ENCODE measurements around the gene E2F3.

The E2F3 gene

GRCh38 chr6:20402342-20403069 lies 827 bp downstream of the E2F3 start:
- DNase-seq, result peak; percentile 85

- DNase-seq, result peak; percentile 98
These were observed 1.5 kb downstream of the E2F3 start for GRCh38 chr6:20403070-20403765.

GRCh38 chr6:20403766-20404640 lies 2.3 kb downstream of the E2F3 start:
- DNase-seq, result peak; percentile 95

GRCh38 chr6:20404641-20405032 lies 3.0 kb downstream of the E2F3 start:
- peak; percentile 93 for DNase-seq

GRCh38 chr6:20408851-20409250 lies 7.2 kb downstream of the E2F3 start:
- DNase-seq, result peak; percentile 66

- peak; percentile 94 for DNase-seq
These were observed 7.8 kb downstream of the E2F3 start for GRCh38 chr6:20409427-20409971.

GRCh38 chr6:20411544-20411943 lies 9.9 kb downstream of the E2F3 start:
- no peak for DNase-seq

- DNase-seq, result no peak
These were observed 10.4 kb downstream of the E2F3 start for GRCh38 chr6:20411953-20412681.

GRCh38 chr6:20412682-20413073 lies 11.0 kb downstream of the E2F3 start:
- no peak for DNase-seq

- DNase-seq, result no peak
These were observed 12.1 kb downstream of the E2F3 start for GRCh38 chr6:20413826-20414225.

- no peak for DNase-seq
These were observed 13.0 kb downstream of the E2F3 start for GRCh38 chr6:20414711-20415110.

- no peak for DNase-seq
These were observed 13.6 kb downstream of the E2F3 start for GRCh38 chr6:20415304-20415703.

GRCh38 chr6:20415712-20416454 lies 14.2 kb downstream of the E2F3 start:
- peak; percentile 37 for DNase-seq

- peak; percentile 65 for DNase-seq
These were observed 15.1 kb downstream of the E2F3 start for GRCh38 chr6:20416567-20417345.

- DNase-seq, result peak; percentile 93
These were observed 16.1 kb downstream of the E2F3 start for GRCh38 chr6:20417819-20418218.

- DNase-seq, result peak; percentile 64
These were observed 24.8 kb downstream of the E2F3 start for GRCh38 chr6:20426177-20427082.

- no peak for DNase-seq
These were observed 26.2 kb downstream of the E2F3 start for GRCh38 chr6:20427856-20428255.

- DNase-seq, result no peak
These were observed 31.0 kb downstream of the E2F3 start for GRCh38 chr6:20432692-20433091.

GRCh38 chr6:20433321-20433720 lies 31.6 kb downstream of the E2F3 start:
- no peak for DNase-seq

- no peak for DNase-seq
These were observed 32.2 kb downstream of the E2F3 start for GRCh38 chr6:20433929-20434328.

Measured in OCI-M1 (cell line).